Fibroblast of villous mesenchyme (primary cell): ENCODE measurements around the gene PIGZ. TPM values are rescaled to one million over a fixed set of nuclear protein-coding genes. Genes with fewer than 3 reads are reported as not detected.
"Not testable (repeated sequence)": the region's sequence is repeated elsewhere in the genome, so short reads cannot be mapped to it uniquely, and the experiment has no call there.

Source experiments
- DNase-seq: peaks from one replicate; pipeline ENCODE4 v3.0.0-alpha.2; 2010; ENCODE audit warnings: low read depth
- H3K4me3 ChIP-seq: 2 replicates; pipeline ENCODE4 v1.5.1; 2011; ENCODE audit warnings: low read depth, mild to moderate bottlenecking, low read length
- CTCF ChIP-seq: IDR thresholded peaks from 2 replicates; pipeline ENCODE4 v1.5.1; 2012; ENCODE audit warnings: low read depth, mild to moderate bottlenecking, low read length; ENCODE audit not compliant: insufficient read depth
- total RNA-seq: library from RNA; depleted of rRNA; stranded (reverse); fragments of >200 nt; gene quantifications from 2 replicates; pipeline ENCODE4 v1.2.3, GENCODE V29; 2012

The PIGZ gene
- total RNA-seq, 1 donor: 1.7 TPM

DNA sequence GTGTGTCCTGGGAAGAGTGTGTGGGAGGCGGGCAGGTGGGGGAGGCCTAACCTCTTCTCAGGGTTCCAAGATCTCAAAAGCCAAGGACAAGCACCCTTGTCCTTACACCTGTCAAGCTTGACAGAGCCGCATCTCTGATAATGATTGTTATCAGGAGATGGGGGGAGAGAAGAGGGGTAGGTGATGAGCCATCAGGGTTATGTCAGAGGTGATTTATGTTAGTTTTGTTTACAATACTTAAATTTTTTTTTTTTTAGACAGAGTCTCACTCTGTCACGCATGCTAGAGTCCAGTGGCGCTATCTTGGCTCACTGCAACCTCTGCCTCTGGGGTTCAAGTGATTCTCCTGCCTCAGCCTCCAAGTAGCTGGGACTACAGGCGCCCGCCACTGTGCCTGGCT lies 18.9 kb downstream of the PIGZ start:
- no peak overlapping the region for H3K4me3 ChIP-seq
- TF ChIP-seq CTCF: no peak
- no peak for DNase-seq

- H3K4me3 ChIP-seq: no peak overlapping the region
- TF ChIP-seq CTCF: no peak
- no peak for DNase-seq
Measured at GRCh38 chr3:196949285-196949619, 19.4 kb downstream of the PIGZ start.

- TF ChIP-seq CTCF: no peak
- no peak overlapping the region for H3K4me3 ChIP-seq
- DNase-seq: no peak
Measured at GRCh38 chr3:196948442-196949284, 20.0 kb downstream of the PIGZ start.

DNA sequence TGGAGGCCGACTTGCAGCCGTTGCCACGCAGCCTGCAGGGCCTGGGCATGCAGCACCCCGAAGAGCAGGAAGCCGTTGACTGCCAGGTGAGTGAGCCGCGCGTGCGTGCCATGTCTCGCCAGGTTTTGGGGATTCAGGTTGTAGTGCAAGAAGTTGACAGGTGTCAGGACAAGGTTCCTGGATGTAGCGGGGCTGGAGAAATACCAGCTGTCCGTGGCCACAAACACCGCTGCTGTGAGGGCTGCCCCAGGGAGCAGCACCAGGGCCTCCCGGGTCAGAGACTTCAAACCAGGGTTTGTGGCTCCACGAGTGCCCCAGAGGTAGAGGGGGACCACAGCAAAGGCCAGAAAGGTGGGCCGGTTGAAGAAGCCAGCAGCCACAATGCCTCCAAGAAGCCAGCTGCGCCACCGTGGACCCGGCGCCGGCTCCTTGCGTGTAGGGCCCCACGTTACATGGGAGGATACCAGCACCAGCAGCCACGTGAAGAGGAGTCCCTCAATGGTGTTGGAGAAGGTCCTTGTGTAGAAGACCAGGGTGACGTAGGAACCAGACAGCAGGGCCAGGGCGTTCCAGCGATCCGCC lies 20.7 kb downstream of the PIGZ start:
- no peak for TF ChIP-seq CTCF
- H3K4me3 ChIP-seq: no peak overlapping the region
- DNase-seq: no peak

DNA sequence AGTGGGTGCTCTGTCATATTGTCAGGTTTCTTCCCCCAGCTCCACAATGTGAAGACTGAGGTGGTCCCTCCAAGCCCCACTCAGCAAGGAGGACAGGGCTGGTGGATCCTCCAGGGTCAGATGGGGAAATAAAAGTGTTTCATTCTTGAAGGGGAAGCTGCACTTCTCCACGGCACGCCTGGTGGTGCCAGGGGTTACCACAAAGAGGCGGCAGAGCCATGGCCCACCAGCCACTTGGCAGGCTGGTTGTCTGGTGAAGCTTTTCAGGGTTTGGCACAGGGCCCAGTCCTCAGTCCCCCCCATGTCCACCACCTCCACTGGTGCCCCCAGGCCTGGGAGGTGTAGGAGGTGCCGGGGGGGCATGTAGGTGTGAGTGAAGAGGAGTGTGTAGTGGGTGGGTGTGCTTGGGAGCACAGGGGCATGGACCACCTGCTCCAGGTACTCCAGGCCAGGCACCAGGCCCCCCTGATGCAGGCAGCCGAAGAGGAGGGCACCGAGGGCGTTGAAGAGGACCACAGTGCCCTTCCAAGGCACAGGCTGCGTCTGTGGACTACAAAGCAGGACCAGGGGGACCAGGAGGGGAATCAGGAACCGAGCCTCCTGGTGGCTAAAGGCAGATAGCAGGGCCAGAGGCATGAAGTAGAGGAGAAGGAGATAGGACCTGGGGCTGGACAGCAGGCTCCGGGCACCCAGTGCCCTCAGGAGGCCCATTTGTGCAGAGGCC lies 21.3 kb downstream of the PIGZ start:
- TF ChIP-seq CTCF: no peak
- DNase-seq: no peak
- no peak overlapping the region for H3K4me3 ChIP-seq

GRCh38 chr3:196944037-196944790 lies 24.4 kb downstream of the PIGZ start:
- H3K4me3 ChIP-seq, DNase-seq: not testable (repeated sequence)

GRCh38 chr3:196942915-196943277 lies 25.7 kb downstream of the PIGZ start:
- TF ChIP-seq CTCF: no peak
- peak; percentile 42 for DNase-seq
- H3K4me3 ChIP-seq: peak overlapping the region; percentile 99
